ENCODE data around the gene THAP3.

Gene THAP3

DNA sequence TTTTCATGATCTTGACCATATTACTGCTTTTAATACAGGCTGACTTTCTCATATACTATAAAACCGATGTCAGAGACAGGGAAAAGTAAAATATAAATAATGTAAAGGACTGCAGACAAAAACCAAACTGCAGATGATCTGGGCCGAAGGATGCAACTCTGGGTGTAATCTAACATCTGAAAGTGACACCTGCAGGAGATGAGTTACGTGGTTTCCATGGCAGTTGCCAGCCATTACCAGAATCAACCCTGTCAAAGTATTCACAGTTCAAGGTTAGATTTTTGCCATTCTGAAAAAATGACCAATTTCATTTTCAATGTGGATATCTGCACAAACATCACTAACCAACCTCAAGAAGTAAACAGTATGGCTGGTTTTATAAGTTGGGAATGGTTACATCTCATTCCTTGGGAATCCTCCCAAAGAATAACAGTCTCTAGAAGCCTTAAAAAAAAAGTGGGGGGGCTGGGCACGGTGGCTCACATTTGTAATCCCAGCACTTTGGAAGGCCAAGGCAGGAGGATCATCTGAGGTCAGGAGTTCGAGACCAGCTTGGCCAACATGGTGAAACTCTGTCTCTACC is 49.2 kb downstream of the THAP3 start:
- no peak for DNase-seq (ENCODE audit: low read depth)

DNA sequence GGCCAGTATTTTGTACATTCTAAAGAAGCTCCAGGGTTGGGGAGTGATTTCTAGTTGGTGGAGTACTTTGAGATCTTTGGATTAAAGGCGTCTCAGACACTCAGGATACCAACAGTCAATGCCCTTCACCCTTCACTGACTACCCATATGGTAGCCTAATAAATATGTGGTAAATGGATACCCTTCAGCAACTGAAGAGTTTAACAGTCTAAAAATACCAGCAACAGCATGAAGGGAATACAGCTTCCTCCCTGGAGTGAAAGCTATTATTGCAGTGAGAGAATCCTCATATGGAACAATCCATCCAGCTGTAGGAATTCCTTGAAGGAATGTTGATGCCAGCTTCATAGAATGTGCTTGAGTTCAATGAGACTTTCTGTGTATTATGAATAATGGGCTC is 50.1 kb downstream of the THAP3 start:
- DNase-seq (ENCODE audit: low read depth): no peak

DNA sequence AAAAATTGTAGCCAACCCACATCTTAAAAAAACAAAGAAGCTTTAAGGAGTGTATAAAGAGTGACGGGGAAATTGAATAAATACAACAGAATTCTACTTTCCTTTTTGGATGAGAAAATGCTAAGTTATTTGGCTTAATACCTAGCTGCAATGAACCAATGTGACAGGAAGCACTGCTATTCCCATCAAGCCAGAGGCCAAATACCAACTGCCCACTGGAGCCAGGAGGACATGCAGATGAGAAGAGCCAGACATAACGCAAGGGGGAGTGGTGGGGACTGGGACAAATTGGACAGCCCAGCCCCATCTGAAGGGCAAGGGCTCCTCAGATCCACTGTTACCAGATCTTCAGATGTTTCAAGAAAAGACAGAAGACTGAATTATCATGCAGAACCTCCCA is 51.3 kb downstream of the THAP3 start:
- DNase-seq (ENCODE audit: low read depth): no peak
